ENCODE data around the gene MCU.
"Not testable (repeated sequence)": the region's sequence is repeated elsewhere in the genome, so short reads cannot be mapped to it uniquely, and the experiment has no call there.

The MCU gene

DNA sequence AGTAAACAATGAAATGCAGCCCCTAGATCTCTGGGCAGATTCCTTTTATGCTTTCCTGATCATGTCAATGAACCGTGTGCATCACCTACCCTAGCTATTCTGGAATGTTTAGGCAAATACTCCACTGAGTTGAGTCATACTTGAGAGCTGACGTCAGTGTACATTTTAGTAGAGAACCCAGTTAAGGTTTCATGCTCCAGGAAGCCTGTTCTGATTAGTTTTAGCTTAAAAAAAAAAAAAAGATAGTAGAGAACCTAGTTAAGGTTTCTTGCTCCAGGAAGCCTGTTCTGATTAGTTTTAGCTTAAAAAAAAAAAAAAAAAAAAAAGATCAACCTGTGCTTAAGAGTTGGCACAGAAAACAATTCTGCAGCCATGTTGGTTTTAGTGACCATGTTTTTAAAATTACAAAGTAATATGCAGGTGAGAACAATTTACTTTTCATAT lies 3.7 kb upstream of the MCU start:
- DNase-seq: no peak

DNA sequence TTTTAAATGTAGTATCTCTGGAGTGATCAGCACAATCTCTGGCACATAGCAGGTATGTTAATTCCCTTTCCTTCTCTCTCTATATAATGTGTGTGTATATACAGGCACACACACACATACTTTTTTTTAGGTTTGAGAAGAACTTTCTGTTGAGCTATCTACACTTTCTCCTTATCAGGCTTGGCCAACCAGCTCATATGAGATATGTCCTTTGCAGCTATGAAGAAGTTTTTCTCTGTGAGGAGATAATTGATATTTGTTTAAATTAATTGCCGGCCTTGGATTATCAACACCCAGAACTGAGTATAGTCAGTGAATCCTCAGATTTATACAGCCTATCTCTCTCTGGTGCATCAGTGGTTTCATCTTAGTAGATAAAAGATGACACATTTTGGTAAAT lies 2.3 kb upstream of the MCU start:
- DNase-seq: no peak

DNA sequence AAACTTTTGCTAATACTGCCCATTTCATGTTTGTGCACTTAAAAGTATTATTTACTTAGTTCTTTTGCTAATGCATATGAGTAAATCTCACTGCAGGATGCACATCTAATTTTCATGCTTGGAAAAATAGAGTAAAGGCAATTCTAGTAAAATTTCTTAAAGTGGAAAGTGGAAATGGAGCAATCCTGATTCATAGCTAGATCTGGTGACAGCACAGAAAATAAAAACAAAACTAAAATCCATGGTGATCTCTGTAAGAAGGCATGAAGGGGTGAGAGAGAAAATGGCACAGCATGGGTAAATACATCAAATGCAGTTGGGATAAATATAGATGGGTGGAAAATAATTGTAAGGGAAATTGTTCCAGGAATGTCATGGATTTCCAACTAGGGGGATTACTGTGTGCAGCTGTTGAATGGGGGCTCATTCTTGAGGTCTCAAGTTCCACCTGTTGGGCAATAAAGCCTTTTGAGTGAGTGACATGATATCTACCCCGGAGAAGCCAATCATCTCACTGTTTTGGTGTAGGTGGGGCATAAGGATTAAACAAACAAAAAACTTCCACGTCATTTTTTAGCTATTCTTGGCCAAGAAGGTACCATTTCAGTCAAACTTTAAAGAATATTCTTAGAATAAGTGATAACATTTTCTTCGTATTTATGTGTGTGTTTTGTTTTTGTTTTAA lies 1.7 kb upstream of the MCU start:
- DNase-seq: no peak

GRCh38 chr10:72691470-72691862 lies 477 bp upstream of the MCU start:
- no peak for DNase-seq

GRCh38 chr10:72692744-72692993 lies 726 bp downstream of the MCU start:
- DNase-seq: no peak

GRCh38 chr10:72692994-72693781 lies 1.2 kb downstream of the MCU start:
- no peak for DNase-seq

DNA sequence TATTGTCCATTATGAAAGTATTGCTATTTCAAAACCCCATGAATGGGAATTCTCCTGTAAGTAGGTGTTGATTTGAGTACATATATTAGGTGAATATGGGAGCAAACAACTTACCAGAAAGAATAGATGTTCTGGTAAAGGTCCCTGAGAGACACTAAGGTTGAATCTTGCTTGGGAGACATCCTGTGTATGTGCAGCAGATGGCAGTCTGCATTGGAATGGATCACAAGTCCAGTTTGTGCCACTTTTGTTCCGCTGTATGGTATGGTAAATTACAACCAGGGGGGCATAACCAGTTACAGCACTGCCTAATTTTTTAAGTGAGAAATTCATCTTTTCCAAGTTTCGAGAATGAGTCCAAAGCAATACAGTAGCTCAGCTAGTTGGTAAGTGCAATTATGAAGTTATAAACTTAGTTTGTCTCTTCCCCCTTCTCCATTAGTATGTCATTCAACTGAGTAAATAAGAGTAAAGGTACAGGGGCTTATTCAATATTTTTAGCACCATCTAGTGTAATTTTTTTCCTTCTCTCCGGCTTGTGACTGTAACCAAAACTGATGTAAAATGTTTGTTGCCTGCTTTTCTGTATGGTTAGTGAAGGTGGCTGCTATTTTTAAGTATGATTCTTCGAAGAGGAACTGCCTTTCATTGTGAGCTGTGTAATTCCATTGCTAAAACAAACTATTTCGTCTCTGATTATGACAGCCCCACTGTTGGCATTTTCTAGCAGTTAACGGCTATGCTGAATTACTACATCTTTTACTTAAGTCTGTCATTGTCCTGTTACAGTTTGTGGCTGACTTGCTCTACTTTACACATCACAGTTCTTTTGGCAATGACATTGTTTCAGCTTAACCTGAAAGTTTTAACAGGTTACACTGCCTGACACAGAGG lies 2.8 kb downstream of the MCU start:
- DNase-seq: no peak

DNA sequence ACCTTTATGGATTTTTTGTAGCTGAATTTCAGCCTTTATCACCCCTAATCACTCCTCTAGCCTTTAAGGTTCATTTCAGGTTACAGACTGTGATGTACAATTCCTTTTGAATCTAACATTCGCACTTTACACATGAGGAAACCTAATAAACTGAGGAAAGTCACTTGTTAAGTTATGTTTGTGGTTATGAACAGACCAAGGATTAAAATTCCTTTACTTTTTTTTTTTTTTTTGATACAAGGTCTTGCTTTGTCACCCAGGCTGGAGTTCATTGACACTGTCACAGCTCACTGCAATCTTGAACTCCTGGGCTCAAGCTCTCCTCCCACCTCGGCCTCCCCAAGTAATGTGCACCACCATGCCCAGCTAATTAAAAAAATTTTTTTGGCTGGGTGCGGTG lies 3.6 kb downstream of the MCU start:
- no peak for DNase-seq

DNA sequence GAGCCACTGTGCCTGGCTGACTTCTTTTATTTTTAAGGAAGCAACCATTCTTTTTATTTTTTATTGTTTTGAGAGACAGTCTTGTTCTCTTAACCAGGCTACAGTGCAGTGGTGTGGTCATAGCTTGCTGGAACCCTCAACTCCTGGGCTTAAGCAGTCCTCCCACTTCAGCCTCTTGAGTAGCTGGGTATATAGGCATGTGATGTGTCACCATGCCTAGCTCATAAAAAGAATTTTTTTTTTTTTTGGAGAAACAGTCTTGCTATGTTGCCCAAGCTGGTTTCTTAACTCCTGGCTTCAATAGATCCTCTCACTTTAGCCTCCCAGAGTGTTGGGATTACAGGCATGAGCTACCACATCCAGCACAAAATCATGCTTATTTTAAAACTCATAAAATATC lies 5.8 kb downstream of the MCU start:
- DNase-seq: no peak

DNA sequence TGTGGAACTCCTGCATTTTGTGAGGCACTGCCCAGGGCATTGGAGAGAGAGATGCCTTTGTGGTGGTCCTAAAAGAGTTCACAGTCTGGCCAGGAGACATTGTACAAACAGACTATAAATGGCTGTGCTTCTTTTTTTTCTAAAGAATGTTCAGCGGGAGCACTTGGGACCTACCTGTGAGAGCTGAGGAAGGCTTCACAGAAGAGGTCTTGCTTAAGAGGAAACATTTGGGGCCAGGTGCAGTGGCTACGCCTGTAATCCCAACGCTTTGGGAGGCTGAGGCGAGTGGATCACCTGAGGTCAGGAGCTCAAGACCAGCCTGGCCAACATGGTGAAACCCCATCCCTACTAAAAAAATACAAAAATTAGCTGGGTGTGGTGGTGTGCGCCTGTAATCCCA lies 10.5 kb downstream of the MCU start:
- not testable (repeated sequence) for DNase-seq

DNA sequence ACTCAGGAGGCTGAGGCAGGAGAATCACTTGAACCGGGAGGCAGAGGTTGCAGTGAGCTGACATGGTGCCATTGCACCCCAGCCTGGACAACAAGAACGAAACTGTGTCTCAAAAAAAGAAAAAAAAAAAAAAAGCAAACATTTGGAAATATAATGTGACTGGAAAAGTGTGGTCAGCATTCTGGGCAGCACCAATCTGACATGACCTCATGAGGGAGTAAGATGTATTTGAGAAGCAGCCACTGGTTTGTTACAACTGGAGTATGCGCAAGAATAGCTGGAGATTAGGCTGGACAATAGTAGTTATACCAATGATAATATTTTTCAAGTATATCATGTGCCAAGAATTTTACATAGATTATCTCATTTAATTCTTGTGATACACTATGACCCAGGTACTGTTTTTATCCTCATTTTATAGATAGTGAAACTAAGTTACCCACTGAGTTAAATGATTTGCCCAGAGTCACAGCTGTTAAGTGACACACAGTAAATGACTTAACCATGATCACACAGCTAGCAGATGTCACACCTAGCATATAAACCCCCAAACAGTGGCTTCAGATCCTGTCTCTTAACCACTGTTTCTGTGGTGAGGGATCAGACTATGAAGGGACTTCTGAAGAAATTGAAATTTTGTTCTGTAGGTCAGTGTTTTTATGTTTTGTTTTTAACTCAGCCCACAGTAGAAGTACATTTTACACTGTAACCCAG lies 11.1 kb downstream of the MCU start:
- no peak for DNase-seq

- DNase-seq: no peak
Measured at GRCh38 chr10:72704117-72704516, 12.2 kb downstream of the MCU start.

DNA sequence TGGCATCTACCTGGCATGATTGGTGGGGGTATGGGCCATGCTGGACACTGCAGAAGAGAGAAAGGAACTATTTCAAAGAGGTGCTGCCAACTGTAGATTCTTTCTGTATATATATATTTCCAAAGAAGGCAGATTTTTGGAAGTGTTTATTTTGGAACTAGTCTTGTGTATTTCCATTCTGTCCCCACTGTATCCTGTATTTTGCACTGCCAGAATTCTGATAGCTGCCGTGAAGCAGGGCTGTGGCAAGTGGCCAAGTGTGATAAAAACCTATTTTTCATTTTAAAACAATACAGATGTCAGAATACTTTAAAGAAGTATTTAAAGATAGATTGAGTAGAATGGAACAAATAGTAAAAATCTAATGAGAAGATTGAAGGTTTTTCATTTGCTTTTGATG lies 17.1 kb downstream of the MCU start:
- no peak for DNase-seq

GRCh38 chr10:72712136-72712535 lies 20.2 kb downstream of the MCU start:
- no peak for DNase-seq

GRCh38 chr10:72719941-72720592 lies 28.1 kb downstream of the MCU start:
- DNase-seq: no peak

DNA sequence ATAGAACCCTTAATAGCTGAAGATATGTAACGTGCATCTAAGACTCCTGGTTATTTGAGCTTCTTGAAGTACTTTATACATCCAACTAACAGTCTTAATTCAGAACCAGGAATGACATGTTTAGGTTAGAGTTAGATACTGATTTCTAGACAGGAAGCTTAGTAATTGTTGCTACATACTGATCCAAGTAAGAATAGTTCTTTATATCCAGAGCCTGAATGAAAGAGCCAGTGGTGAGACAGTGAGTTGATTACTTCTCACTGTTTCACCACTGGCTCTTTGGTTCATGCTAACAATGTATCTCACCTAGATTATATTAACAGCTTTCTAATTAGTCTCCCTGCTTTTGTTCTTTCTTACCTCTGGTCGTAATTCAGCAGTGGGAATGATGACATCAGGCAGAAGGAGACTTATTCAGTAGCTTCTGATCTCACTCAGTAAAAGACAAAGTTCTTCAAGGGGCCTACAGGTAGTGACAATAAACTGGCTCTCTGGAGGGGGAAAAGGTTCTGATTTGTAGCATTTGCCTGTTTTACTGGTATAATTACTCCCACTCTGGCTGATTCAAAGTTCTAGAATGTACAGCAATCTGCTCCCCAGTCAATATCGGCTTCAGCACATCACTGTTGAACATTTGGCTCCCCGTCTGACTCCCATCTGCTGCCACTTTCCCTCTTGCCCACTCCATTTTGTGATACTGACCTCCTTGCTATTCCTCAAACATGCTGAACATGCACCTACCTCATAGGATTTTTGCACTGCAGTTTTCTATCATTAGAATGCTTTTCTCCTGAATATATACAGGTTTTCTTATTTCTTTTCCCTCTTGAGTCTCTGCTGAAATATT lies 29.1 kb downstream of the MCU start:
- no peak for DNase-seq

- no peak for DNase-seq
Measured at GRCh38 chr10:72727130-72727529, 35.2 kb downstream of the MCU start.

DNA sequence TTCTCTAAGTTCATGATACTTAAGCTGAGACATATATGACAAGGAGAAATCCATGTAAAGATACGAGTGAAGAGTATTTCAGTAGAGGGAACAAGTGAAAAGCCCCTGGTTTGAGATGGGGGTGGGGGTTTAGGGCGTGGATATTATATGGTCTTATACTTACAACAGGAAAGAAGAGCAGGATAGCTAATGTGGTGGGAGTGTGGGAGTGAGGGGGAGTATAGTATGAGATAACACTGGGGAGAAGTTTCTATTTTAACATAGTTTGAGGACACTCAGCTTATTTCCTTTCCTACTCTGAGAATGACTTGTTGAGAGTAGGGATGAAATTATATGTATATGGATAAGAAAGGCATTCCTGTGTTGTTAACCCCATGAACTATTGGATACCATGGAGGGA lies 36.5 kb downstream of the MCU start:
- DNase-seq: no peak

DNA sequence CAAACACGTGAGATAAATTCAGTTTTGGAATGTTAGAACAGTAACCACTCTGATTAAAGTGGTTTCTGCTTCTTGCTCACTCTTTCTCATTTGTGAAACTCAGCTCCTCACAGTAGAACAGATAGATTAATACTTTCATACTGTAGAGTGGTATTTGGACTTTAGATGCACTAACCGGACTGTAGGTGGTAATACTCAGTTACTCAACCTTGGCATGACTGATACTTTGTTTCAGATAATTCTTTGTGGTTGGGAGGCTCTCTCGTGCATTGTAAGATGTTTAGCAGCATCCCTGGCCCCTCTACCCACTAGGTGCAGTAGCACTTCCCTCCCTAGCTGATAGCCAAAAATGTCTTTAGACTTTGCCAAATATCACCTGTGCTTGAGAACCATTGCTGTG lies 37.6 kb downstream of the MCU start:
- no peak for DNase-seq

DNA sequence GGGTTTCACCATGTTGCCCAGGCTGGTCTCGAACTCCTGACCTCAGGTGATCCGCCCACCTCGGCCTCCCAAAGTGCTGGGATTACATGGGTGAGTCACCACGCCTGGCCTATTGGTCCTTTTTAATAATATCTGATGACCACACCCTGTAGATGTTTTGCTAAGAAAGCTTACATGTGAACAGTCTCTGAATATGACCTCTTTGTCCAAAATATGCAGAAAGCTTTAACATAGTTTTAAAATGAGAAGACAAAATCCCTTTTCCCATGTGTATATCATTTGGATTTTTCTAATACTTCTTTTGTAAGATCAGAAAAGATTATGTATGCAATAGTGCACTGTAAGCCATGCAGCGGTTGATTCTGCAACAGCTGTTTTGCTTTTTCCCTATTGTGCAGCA lies 38.5 kb downstream of the MCU start:
- DNase-seq: no peak

GRCh38 chr10:72731916-72732419 lies 40.0 kb downstream of the MCU start:
- DNase-seq: no peak

GRCh38 chr10:72732521-72732920 lies 40.6 kb downstream of the MCU start:
- no peak for DNase-seq
